Measurements from ENCODE around the gene SMIM23.

Gene SMIM23

GRCh38 chr5:171820561-171820960 is 34.9 kb downstream of the SMIM23 start:
- no peak for DNase-seq
- H3K9me3 ChIP-seq (replicated peaks; ENCODE audit: insufficient read depth, low read length) = no peaks in the 10 kb centered on the region
- TF ChIP-seq, protein P1, sequence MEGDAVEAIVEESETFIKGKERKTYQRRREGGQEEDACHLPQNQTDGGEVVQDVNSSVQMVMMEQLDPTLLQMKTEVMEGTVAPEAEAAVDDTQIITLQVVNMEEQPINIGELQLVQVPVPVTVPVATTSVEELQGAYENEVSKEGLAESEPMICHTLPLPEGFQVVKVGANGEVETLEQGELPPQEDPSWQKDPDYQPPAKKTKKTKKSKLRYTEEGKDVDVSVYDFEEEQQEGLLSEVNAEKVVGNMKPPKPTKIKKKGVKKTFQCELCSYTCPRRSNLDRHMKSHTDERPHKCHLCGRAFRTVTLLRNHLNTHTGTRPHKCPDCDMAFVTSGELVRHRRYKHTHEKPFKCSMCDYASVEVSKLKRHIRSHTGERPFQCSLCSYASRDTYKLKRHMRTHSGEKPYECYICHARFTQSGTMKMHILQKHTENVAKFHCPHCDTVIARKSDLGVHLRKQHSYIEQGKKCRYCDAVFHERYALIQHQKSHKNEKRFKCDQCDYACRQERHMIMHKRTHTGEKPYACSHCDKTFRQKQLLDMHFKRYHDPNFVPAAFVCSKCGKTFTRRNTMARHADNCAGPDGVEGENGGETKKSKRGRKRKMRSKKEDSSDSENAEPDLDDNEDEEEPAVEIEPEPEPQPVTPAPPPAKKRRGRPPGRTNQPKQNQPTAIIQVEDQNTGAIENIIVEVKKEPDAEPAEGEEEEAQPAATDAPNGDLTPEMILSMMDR (IDR thresholded peaks at IDR 0.05; ENCODE audit: low read length) = no peak
- TF ChIP-seq EZH2phosphoT487 (IDR thresholded peaks at IDR 0.05; ENCODE audit: low read length) (no peak), EZH2 (optimal IDR thresholded peaks at IDR 0.05; ENCODE audit: low read depth, low read length) (no peak)
- no peak overlapping the region for H3K9ac ChIP-seq (ENCODE audit: low read length)
- no peak overlapping the region for H3K27ac ChIP-seq (ENCODE audit: low read length)
- no peaks in the 10 kb centered on the region for H3F3A ChIP-seq (ENCODE audit: insufficient read depth, low read length)
- no peaks in the 10 kb centered on the region for H3K27me3 ChIP-seq (replicated peaks; ENCODE audit: insufficient read depth, low read length)
- no peaks in the 10 kb centered on the region for H3K36me3 ChIP-seq (replicated peaks; ENCODE audit: insufficient read depth, low read length)
- no peaks in the 10 kb centered on the region for H4K20me1 ChIP-seq (ENCODE audit: insufficient read depth, low read length)
- no peak overlapping the region for H3K4me3 ChIP-seq (ENCODE audit: low read length)
- H3K79me2 ChIP-seq (ENCODE audit: low read length) = no peaks in the 10 kb centered on the region
- no peaks in the 10 kb centered on the region for H3K4me1 ChIP-seq (ENCODE audit: low read length)
- H3K9me2 ChIP-seq (replicated peaks; ENCODE audit: insufficient read depth, low read length) = no peaks in the 10 kb centered on the region
- no peak overlapping the region for H3K4me2 ChIP-seq (ENCODE audit: low read depth, low read length)
- no peak overlapping the region for H2AFZ ChIP-seq (ENCODE audit: low read length)

DNA sequence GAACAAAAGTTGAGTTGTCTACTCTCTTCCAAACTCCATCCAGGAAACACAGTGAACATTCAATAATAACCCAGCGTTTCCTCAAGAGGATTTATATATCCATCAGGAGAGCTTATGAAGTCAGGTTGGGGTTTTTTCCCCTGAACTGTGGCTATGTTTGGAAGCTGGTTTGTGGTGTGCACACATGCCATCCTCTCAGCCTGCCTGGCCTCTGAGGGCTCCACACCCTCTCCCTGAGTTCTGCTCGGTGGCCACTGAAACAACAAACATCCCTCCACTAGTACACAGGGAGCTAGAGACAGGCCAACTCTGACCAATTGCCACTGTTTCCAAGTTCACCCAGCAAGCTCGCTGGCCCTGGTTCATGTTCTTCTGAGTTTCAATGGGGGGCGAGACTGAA is 35.7 kb downstream of the SMIM23 start:
- no peak for DNase-seq
- H3F3A ChIP-seq (ENCODE audit: insufficient read depth, low read length) = no peaks in the 10 kb centered on the region
- no peak overlapping the region for H2AFZ ChIP-seq (ENCODE audit: low read length)
- no peaks in the 10 kb centered on the region for H3K9me3 ChIP-seq (replicated peaks; ENCODE audit: insufficient read depth, low read length)
- no peaks in the 10 kb centered on the region for H3K9me2 ChIP-seq (replicated peaks; ENCODE audit: insufficient read depth, low read length)
- TF ChIP-seq EZH2 (optimal IDR thresholded peaks at IDR 0.05; ENCODE audit: low read depth, low read length) = no peak
- TF ChIP-seq, protein P1 (IDR thresholded peaks at IDR 0.05; ENCODE audit: low read length) = no peak
- TF ChIP-seq EZH2phosphoT487 (IDR thresholded peaks at IDR 0.05; ENCODE audit: low read length) = no peak
- no peaks in the 10 kb centered on the region for H3K27me3 ChIP-seq (replicated peaks; ENCODE audit: insufficient read depth, low read length)
- H3K4me3 ChIP-seq (ENCODE audit: low read length) = no peak overlapping the region
- H3K4me2 ChIP-seq (ENCODE audit: low read depth, low read length) = no peak overlapping the region
- H3K79me2 ChIP-seq (ENCODE audit: low read length) = no peaks in the 10 kb centered on the region
- H4K20me1 ChIP-seq (ENCODE audit: insufficient read depth, low read length) = no peaks in the 10 kb centered on the region
- H3K9ac ChIP-seq (ENCODE audit: low read length) = no peak overlapping the region
- no peaks in the 10 kb centered on the region for H3K36me3 ChIP-seq (replicated peaks; ENCODE audit: insufficient read depth, low read length)
- no peaks in the 10 kb centered on the region for H3K4me1 ChIP-seq (ENCODE audit: low read length)
- no peak overlapping the region for H3K27ac ChIP-seq (ENCODE audit: low read length)

GRCh38 chr5:171823269-171823668 is 37.7 kb downstream of the SMIM23 start:
- Histone ChIP-seq H3K27ac (ENCODE audit: low read length) (no peak overlapping the region), H3F3A (ENCODE audit: insufficient read depth, low read length) (no peaks in the 10 kb centered on the region), H4K20me1 (ENCODE audit: insufficient read depth, low read length) (no peaks in the 10 kb centered on the region), H3K4me3 (ENCODE audit: low read length) (no peak overlapping the region), H3K36me3 (replicated peaks; ENCODE audit: insufficient read depth, low read length) (no peaks in the 10 kb centered on the region), H2AFZ (ENCODE audit: low read length) (no peak overlapping the region), H3K9me3 (replicated peaks; ENCODE audit: insufficient read depth, low read length) (no peaks in the 10 kb centered on the region), H3K4me1 (ENCODE audit: low read length) (no peaks in the 10 kb centered on the region), H3K27me3 (replicated peaks; ENCODE audit: insufficient read depth, low read length) (no peaks in the 10 kb centered on the region), H3K9ac (ENCODE audit: low read length) (no peak overlapping the region), H3K79me2 (ENCODE audit: low read length) (no peaks in the 10 kb centered on the region), H3K4me2 (ENCODE audit: low read depth, low read length) (no peak overlapping the region), H3K9me2 (replicated peaks; ENCODE audit: insufficient read depth, low read length) (no peaks in the 10 kb centered on the region)
- TF ChIP-seq EZH2phosphoT487 (IDR thresholded peaks at IDR 0.05; ENCODE audit: low read length) (no peak), EZH2 (optimal IDR thresholded peaks at IDR 0.05; ENCODE audit: low read depth, low read length) (no peak)
- TF ChIP-seq, protein P1 (IDR thresholded peaks at IDR 0.05; ENCODE audit: low read length) = no peak
- no peak for DNase-seq
